Neural progenitor cell (in vitro differentiated cells): ENCODE results near the gene RNASE4. TPM values are rescaled to one million over a fixed set of nuclear protein-coding genes. Genes with fewer than 3 reads are reported as not detected.
A peak's percentile ranks its signal among the peaks of the same experiment; 100 is the strongest.

Source experiments
- DNase-seq: peaks from one replicate; pipeline ENCODE4 v3.0.0-alpha.2; 2016; ENCODE audit warnings: low spot score
- H2AFZ ChIP-seq: fragments of 200-600 bp; sonication (generic); replicated peaks from 2 replicates; pipeline ENCODE4 v1.6.1; 2016; ENCODE audit warnings: antibody characterized with exemption
- H3F3A ChIP-seq: fragments of 200-600 bp; sonication (generic); 2 replicates; pipeline ENCODE4 v1.6.1; 2016; ENCODE audit warnings: antibody characterized with exemption, low read depth
- H3K27ac ChIP-seq: fragments of 200-600 bp; sonication (generic); 2 replicates; pipeline ENCODE4 v1.5.1; 2016; ENCODE audit warnings: mild to moderate bottlenecking
- H3K27me3 ChIP-seq: fragments of 200-600 bp; sonication (generic); 2 replicates; pipeline ENCODE4 v1.6.1; 2016; ENCODE audit warnings: mild to moderate bottlenecking, moderate library complexity
- H3K36me3 ChIP-seq: fragments of 200-600 bp; sonication (generic); 2 replicates; pipeline ENCODE4 v1.5.1; 2016
- H3K4me1 ChIP-seq: fragments of 200-600 bp; sonication (generic); 2 replicates; pipeline ENCODE4 v1.6.1; 2016; ENCODE audit warnings: mixed run types
- H3K4me2 ChIP-seq: fragments of 200-600 bp; sonication (generic); 2 replicates; pipeline ENCODE4 v1.6.1; 2016
- H3K4me3 ChIP-seq: fragments of 200-600 bp; sonication (generic); 2 replicates; pipeline ENCODE4 v1.5.1; 2016
- H3K79me2 ChIP-seq: fragments of 200-600 bp; sonication (generic); 2 replicates; pipeline ENCODE4 v1.6.1; 2016; ENCODE audit warnings: low read depth
- H3K9ac ChIP-seq: fragments of 200-600 bp; sonication (generic); 2 replicates; pipeline ENCODE4 v1.6.1; 2016
- H3K9me3 ChIP-seq: fragments of 200-600 bp; sonication (generic); 2 replicates; pipeline ENCODE4 v1.5.1; 2016; ENCODE audit warnings: low read depth
- H4K20me1 ChIP-seq: fragments of 200-600 bp; sonication (generic); 2 replicates; pipeline ENCODE4 v1.6.1; 2016; ENCODE audit warnings: low read depth
- H3K27ac Mint-ChIP-seq: 3 replicates; pipeline ENCODE4 v1.8.0; 2021; ENCODE audit warnings: mixed read lengths
- H3K27me3 Mint-ChIP-seq: 2 replicates; pipeline ENCODE4 v1.8.0; 2022; ENCODE audit warnings: low read depth, mild to moderate bottlenecking, inconsistent platforms, moderate library complexity, mixed read lengths; ENCODE audit not compliant: insufficient read depth
- H3K36me3 Mint-ChIP-seq: 3 replicates; pipeline ENCODE4 v1.8.0; 2021; ENCODE audit warnings: mixed read lengths
- H3K4me1 Mint-ChIP-seq: 3 replicates; pipeline ENCODE4 v1.8.0; 2021; ENCODE audit warnings: mixed read lengths
- H3K4me3 Mint-ChIP-seq: 3 replicates; pipeline ENCODE4 v1.8.0; 2021; ENCODE audit warnings: mild to moderate bottlenecking, moderate library complexity, mixed read lengths
- H3K9me3 Mint-ChIP-seq: 3 replicates; pipeline ENCODE4 v1.8.0; 2020; ENCODE audit warnings: mixed read lengths
- CTCF ChIP-seq: fragments of 200-600 bp; sonication (generic); IDR thresholded peaks from 2 replicates; pipeline ENCODE4 v1.5.1; 2017; ENCODE audit warnings: antibody characterized with exemption, mild to moderate bottlenecking
- EZH2 ChIP-seq: fragments of 200-600 bp; sonication (generic); IDR thresholded peaks from 2 replicates; pipeline ENCODE4 v1.6.1; 2017; ENCODE audit warnings: antibody characterized with exemption, mild to moderate bottlenecking, moderate library complexity
- EZH2phosphoT487 ChIP-seq: fragments of 200-600 bp; sonication (generic); IDR thresholded peaks from 2 replicates; pipeline ENCODE4 v1.6.1; 2017; ENCODE audit warnings: antibody characterized with exemption
- total RNA-seq: library from RNA; depleted of rRNA; stranded (reverse); fragments of >200 nt; gene quantifications from 2 replicates; pipeline ENCODE4 v1.2.3, GENCODE V29; 2015; ENCODE audit warnings: low replicate concordance

RNASE4 gene
- total RNA-seq, 1 donor from 2014 or later = 2.1 TPM

DNA sequence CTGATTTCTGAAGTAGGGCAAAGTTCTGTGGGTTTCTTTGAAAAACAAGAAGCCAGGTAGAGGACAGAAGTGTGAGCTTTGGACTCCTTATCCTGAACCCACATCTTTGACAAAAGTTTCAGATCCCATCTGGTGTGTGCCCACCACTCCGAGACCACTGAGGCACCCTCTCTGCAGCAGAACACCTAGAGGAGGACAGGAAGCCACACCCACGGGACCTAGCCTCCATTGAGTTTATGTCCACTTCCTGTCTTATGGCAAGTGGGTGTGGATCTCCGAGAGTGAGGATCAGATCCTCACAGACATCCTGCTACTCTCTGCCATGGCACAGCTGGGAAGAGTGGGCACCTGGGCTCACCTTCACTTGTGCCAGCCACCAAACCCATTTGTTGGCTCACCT, 26.1 kb upstream of the RNASE4 start:
- no peak overlapping the region for H3K4me3 Mint-ChIP-seq
- H3K4me3 ChIP-seq = no peak overlapping the region

GRCh38 chr14:20659336-20659735, 25.0 kb upstream of the RNASE4 start:
- H3K36me3 ChIP-seq = no peaks in the 10 kb centered on the region
- Mint-ChIP-seq H3K9me3 (peaks cover 14% of the 10 kb centered on the region), H3K27ac (no peak overlapping the region), H3K36me3 (no peaks in the 10 kb centered on the region), H3K4me1 (peaks cover 6% of the 10 kb centered on the region), H3K27me3 (peaks cover 75% of the 10 kb centered on the region), H3K4me3 (no peak overlapping the region)
- no peak overlapping the region for H3K27ac ChIP-seq
- H3F3A ChIP-seq = peaks cover 13% of the 10 kb centered on the region
- no peak overlapping the region for H2AFZ ChIP-seq
- peaks cover 100% of the 10 kb centered on the region for H3K27me3 ChIP-seq
- H3K9me3 ChIP-seq = no peaks in the 10 kb centered on the region
- no peak overlapping the region for H3K4me2 ChIP-seq
- no peak overlapping the region for H3K4me3 ChIP-seq
- no peaks in the 10 kb centered on the region for H3K4me1 ChIP-seq
- H3K9ac ChIP-seq = no peak overlapping the region
- H4K20me1 ChIP-seq = peaks cover under 1% of the 10 kb centered on the region
- TF ChIP-seq EZH2phosphoT487 (no peak), CTCF (no peak), EZH2 (no peak)
- no peaks in the 10 kb centered on the region for H3K79me2 ChIP-seq
- DNase-seq = no peak

More for the DNA sequence above, 26.1 kb upstream of the RNASE4 start:
- H3K9me3 ChIP-seq = no peaks in the 10 kb centered on the region
- no peak overlapping the region for H2AFZ ChIP-seq
- H3K9me3 Mint-ChIP-seq = peaks cover 14% of the 10 kb centered on the region
- no peak overlapping the region for H3K4me2 ChIP-seq
- peaks cover 8% of the 10 kb centered on the region for H3K4me1 Mint-ChIP-seq
- peaks cover 100% of the 10 kb centered on the region for H3K27me3 ChIP-seq
- no peaks in the 10 kb centered on the region for H3K36me3 ChIP-seq
- no peaks in the 10 kb centered on the region for H3K4me1 ChIP-seq
- TF ChIP-seq EZH2phosphoT487 (no peak), EZH2 (no peak), CTCF (no peak)
- peaks cover 3% of the 10 kb centered on the region for H4K20me1 ChIP-seq
- peaks cover 73% of the 10 kb centered on the region for H3K27me3 Mint-ChIP-seq
- H3F3A ChIP-seq = peaks cover 7% of the 10 kb centered on the region
- H3K27ac Mint-ChIP-seq = no peak overlapping the region
- no peak overlapping the region for H3K27ac ChIP-seq
- H3K79me2 ChIP-seq = no peaks in the 10 kb centered on the region
- DNase-seq = no peak
- no peaks in the 10 kb centered on the region for H3K36me3 Mint-ChIP-seq
- no peak overlapping the region for H3K9ac ChIP-seq

DNA sequence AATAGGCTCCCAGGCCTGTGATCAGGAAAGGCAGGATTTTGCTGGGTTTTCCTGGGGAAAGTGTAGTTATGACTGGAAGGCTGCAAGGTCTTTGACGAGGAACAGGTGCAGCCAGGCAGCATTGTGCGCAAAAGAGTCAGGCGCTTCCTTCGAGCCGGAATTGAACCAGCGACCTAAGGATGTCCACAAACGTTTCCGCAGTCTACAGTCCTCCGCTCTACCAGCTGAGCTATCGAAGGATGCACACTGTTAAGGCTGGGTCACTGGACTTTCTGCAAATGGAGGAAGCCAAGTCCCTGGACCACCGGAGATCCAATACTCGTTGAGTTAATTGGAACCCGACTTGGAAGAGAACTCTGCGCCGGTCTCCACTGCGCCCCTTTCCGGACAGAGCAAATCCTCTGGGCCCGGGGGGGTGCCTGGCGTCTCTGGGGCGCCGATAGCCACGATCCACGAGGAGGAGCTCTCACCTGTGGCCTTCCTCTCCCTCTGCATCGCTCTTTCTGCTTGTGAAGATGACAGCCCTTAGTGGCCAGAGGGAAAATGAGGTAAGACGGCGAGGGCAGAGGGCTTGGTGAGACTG, 24.5 kb upstream of the RNASE4 start:
- Histone ChIP-seq H3K79me2 (no peaks in the 10 kb centered on the region), H3K27ac (no peak overlapping the region), H3K4me3 (no peak overlapping the region), H3F3A (peaks cover 13% of the 10 kb centered on the region), H4K20me1 (no peaks in the 10 kb centered on the region), H3K9ac (no peak overlapping the region), H3K9me3 (no peaks in the 10 kb centered on the region), H3K4me2 (no peak overlapping the region), H2AFZ (no peak overlapping the region), H3K4me1 (no peaks in the 10 kb centered on the region), H3K36me3 (no peaks in the 10 kb centered on the region), H3K27me3 (peaks cover 100% of the 10 kb centered on the region)
- no peak for DNase-seq
- TF ChIP-seq EZH2 (no peak), EZH2phosphoT487 (no peak), CTCF (no peak)
- Mint-ChIP-seq H3K9me3 (peaks cover 14% of the 10 kb centered on the region), H3K36me3 (no peaks in the 10 kb centered on the region), H3K4me3 (peak overlapping the region; percentile 52), H3K27me3 (peaks cover 77% of the 10 kb centered on the region), H3K27ac (no peak overlapping the region), H3K4me1 (peaks cover 5% of the 10 kb centered on the region)
